Gastrocnemius medialis (tissue), 4 donors: ENCODE measurements around the gene MPPED1.

Source experiments
- POLR2A ChIP-seq, 2 donors: fragments of 450-650 bp; IDR thresholded peaks; one replicate each; pipeline ENCODE4 v1.6.1; 2017; ENCODE audit warnings: antibody characterized with exemption in 2 of 2, mild to moderate bottlenecking in 2 of 2, moderate library complexity in 2 of 2
- TF ChIP-seq, protein P1 (sequence below), 5 experiments: fragments of 450-650 bp in 3 of 5; fragments of 200-600 bp in 2 of 5; sonication (generic) in 2 of 5; IDR thresholded peaks in 4 of 5; conservative IDR thresholded peaks in 1 of 5; 1 replicate in 4 of 5; 2 replicates in 1 of 5; pipeline ENCODE4 v1.5.1; 2016 to 2019; ENCODE audit warnings: antibody characterized with exemption in 5 of 5, mild to moderate bottlenecking in 3 of 5, moderate library complexity in 3 of 5

- TF ChIP-seq, protein P1, sequence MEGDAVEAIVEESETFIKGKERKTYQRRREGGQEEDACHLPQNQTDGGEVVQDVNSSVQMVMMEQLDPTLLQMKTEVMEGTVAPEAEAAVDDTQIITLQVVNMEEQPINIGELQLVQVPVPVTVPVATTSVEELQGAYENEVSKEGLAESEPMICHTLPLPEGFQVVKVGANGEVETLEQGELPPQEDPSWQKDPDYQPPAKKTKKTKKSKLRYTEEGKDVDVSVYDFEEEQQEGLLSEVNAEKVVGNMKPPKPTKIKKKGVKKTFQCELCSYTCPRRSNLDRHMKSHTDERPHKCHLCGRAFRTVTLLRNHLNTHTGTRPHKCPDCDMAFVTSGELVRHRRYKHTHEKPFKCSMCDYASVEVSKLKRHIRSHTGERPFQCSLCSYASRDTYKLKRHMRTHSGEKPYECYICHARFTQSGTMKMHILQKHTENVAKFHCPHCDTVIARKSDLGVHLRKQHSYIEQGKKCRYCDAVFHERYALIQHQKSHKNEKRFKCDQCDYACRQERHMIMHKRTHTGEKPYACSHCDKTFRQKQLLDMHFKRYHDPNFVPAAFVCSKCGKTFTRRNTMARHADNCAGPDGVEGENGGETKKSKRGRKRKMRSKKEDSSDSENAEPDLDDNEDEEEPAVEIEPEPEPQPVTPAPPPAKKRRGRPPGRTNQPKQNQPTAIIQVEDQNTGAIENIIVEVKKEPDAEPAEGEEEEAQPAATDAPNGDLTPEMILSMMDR (IDR thresholded peaks at IDR 0.05 in 4 of 5, conservative IDR thresholded peaks at IDR 0.05 in 1 of 5) = no peak
- TF ChIP-seq POLR2A (IDR thresholded peaks at IDR 0.05) = no peak
Measured at GRCh38 chr22:43504666-43505261, 93.0 kb downstream of the MPPED1 start.
